HEK293 (cell line): ENCODE results near the gene WFDC1.

ENCODE experiments used
- CTCF ChIP-seq: fragments of 450-650 bp; formaldehyde crosslinking; IDR thresholded peaks from 2 replicates; pipeline ENCODE4 v1.5.1; 2016; ENCODE audit warnings: missing biosample characterization, missing genetic modification characterization
- KLF1 ChIP-seq: fragments of 450-650 bp; formaldehyde crosslinking; IDR thresholded peaks from 2 replicates; pipeline ENCODE4 v1.5.1; 2016; ENCODE audit warnings: missing biosample characterization, missing genetic modification characterization
- YY1 ChIP-seq: fragments of 450-650 bp; formaldehyde crosslinking; IDR thresholded peaks from 2 replicates; pipeline ENCODE4 v1.5.1; 2018; ENCODE audit warnings: missing biosample characterization, missing genetic modification characterization
- ZBTB8A ChIP-seq: fragments of 450-650 bp; formaldehyde crosslinking; IDR thresholded peaks from 2 replicates; pipeline ENCODE4 v1.5.1; 2016; ENCODE audit warnings: missing biosample characterization, missing genetic modification characterization
- ZNF114 ChIP-seq: fragments of 450-650 bp; formaldehyde crosslinking; IDR thresholded peaks from 2 replicates; pipeline ENCODE4 v1.5.0; 2017; ENCODE audit warnings: missing biosample characterization, missing genetic modification characterization
- ZNF121 ChIP-seq: fragments of 450-650 bp; formaldehyde crosslinking; IDR thresholded peaks from 2 replicates; pipeline ENCODE4 v1.5.1; 2016; ENCODE audit warnings: missing biosample characterization, missing genetic modification characterization
- ZNF175 ChIP-seq: fragments of 450-650 bp; formaldehyde crosslinking; IDR thresholded peaks from 2 replicates; pipeline ENCODE4 v1.5.1; 2016; ENCODE audit warnings: missing biosample characterization, missing genetic modification characterization
- ZNF184 ChIP-seq: fragments of 450-650 bp; IDR thresholded peaks from 2 replicates; pipeline ENCODE4 v1.5.1; 2018; ENCODE audit warnings: missing biosample characterization, mild to moderate bottlenecking, missing genetic modification characterization
- ZNF274 ChIP-seq, 2 experiments: fragments of 200-500 bp in 1 of 2; fragments of 450-650 bp in 1 of 2; sonication (Bioruptor generic) in 1 of 2; formaldehyde crosslinking in 1 of 2; IDR thresholded peaks; 2 replicates each; pipeline versions ENCODE4 v1.5.1 to v1.6.1; 2014 to 2016; ENCODE audit warnings: borderline replicate concordance in 1 of 2, inconsistent platforms in 1 of 2, low read length in 1 of 2, missing biosample characterization in 1 of 2, missing genetic modification characterization in 1 of 2
- ZNF404 ChIP-seq: fragments of 450-650 bp; formaldehyde crosslinking; IDR thresholded peaks from 2 replicates; pipeline ENCODE4 v1.5.1; 2017; ENCODE audit warnings: missing biosample characterization, missing genetic modification characterization
- TF ChIP-seq, protein P1 (sequence below): fragments of 450-650 bp; formaldehyde crosslinking; IDR thresholded peaks from 2 replicates; pipeline ENCODE4 v1.5.1; 2016; ENCODE audit warnings: missing biosample characterization, missing genetic modification characterization
- TF ChIP-seq, protein P2 (sequence below): fragments of 450-650 bp; formaldehyde crosslinking; IDR thresholded peaks from 2 replicates; pipeline ENCODE4 v1.5.1; 2016; ENCODE audit warnings: missing biosample characterization, missing genetic modification characterization
- TF ChIP-seq, protein P3 (sequence below): fragments of 450-650 bp; formaldehyde crosslinking; IDR thresholded peaks from 2 replicates; pipeline ENCODE4 v1.5.1; 2016; ENCODE audit warnings: missing biosample characterization, missing genetic modification characterization

DNA sequence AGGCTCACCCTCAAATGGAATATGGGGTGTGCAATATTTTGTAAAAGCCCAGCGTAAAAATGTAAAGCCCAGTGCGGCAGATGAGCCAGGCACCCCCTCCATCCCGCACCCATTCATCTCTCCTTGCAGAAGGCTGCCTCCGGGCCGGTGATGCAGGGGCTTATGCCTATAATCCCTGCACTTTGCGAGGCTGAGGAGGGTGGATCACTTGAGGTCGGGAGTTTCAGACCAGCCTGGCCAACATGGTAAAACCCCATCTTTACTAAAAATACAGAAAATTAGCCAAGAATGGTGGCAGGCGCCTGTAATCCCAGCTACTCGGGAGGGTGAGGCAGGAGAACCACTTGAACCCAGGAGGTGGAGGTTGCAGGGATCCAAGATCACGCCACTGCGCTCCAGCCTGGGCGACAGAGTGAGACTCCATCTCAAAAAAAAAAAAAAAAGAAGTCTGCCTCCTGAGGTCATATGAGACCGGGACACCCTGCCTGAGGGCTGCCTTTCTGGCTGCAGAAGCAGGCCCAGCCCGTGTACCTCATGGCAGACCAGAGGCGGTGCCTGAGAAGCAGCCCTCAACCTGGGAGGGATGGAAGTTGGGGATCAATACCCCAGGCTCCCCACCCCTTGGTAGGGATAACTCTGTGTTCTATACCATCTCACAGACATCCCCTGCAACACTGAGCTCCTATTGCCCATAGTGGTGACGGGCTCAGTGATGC, 56.2 kb downstream of the WFDC1 start:
- TF ChIP-seq KLF1 (tag by site-specific recombination) (no peak), YY1 (no peak), CTCF (tag by site-specific recombination) (no peak), ZNF121 (tag by site-specific recombination) (no peak), ZNF184 (tag by site-specific recombination) (no peak), ZNF404 (tag by site-specific recombination) (no peak), ZBTB8A (tag by site-specific recombination) (no peak), ZNF274 (IDR thresholded peaks at IDR 0.05; ENCODE audit: low read length) (no peak), ZNF274 (tag by site-specific recombination; IDR thresholded peaks at IDR 0.05; ENCODE audit: borderline replicate concordance) (no peak), ZNF175 (no peak), ZNF114 (tag by site-specific recombination) (no peak)
- TF ChIP-seq, protein P1, sequence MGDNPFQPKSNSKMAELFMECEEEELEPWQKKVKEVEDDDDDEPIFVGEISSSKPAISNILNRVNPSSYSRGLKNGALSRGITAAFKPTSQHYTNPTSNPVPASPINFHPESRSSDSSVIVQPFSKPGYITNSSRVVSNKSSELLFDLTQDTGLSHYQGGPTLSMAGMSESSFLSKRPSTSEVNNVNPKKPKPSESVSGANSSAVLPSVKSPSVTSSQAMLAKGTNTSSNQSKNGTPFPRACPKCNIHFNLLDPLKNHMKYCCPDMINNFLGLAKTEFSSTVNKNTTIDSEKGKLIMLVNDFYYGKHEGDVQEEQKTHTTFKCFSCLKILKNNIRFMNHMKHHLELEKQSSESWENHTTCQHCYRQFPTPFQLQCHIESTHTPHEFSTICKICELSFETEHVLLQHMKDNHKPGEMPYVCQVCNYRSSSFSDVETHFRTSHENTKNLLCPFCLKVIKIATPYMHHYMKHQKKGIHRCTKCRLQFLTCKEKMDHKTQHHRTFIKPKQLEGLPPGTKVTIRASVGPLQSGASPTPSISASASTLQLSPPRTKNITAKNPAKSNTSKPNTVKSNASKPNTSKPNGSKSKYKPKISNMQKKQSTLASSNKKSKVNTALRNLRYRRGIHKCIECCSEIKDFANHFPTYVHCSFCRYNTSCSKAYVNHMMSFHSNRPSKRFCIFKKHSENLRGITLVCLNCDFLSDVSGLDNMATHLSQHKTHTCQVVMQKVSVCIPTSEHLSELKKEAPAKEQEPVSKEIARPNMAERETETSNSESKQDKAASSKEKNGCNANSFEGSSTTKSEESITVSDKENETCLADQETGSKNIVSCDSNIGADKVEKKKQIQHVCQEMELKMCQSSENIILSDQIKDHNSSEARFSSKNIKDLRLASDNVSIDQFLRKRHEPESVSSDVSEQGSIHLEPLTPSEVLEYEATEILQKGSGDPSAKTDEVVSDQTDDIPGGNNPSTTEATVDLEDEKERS (tag by site-specific recombination), result no peak
- TF ChIP-seq, protein P2, sequence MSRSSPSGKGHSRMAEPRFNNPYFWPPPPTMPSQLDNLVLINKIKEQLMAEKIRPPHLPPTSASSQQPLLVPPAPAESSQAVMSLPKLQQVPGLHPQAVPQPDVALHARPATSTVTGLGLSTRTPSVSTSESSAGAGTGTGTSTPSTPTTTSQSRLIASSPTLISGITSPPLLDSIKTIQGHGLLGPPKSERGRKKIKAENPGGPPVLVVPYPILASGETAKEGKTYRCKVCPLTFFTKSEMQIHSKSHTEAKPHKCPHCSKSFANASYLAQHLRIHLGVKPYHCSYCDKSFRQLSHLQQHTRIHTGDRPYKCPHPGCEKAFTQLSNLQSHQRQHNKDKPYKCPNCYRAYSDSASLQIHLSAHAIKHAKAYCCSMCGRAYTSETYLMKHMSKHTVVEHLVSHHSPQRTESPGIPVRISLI (tag by site-specific recombination), result no peak
- TF ChIP-seq, protein P3, sequence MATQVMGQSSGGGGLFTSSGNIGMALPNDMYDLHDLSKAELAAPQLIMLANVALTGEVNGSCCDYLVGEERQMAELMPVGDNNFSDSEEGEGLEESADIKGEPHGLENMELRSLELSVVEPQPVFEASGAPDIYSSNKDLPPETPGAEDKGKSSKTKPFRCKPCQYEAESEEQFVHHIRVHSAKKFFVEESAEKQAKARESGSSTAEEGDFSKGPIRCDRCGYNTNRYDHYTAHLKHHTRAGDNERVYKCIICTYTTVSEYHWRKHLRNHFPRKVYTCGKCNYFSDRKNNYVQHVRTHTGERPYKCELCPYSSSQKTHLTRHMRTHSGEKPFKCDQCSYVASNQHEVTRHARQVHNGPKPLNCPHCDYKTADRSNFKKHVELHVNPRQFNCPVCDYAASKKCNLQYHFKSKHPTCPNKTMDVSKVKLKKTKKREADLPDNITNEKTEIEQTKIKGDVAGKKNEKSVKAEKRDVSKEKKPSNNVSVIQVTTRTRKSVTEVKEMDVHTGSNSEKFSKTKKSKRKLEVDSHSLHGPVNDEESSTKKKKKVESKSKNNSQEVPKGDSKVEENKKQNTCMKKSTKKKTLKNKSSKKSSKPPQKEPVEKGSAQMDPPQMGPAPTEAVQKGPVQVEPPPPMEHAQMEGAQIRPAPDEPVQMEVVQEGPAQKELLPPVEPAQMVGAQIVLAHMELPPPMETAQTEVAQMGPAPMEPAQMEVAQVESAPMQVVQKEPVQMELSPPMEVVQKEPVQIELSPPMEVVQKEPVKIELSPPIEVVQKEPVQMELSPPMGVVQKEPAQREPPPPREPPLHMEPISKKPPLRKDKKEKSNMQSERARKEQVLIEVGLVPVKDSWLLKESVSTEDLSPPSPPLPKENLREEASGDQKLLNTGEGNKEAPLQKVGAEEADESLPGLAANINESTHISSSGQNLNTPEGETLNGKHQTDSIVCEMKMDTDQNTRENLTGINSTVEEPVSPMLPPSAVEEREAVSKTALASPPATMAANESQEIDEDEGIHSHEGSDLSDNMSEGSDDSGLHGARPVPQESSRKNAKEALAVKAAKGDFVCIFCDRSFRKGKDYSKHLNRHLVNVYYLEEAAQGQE, result no peak
